MM.1S (cell line): ENCODE measurements around the gene POLR1B.

Experiments
- DNase-seq: peaks from one replicate; pipeline ENCODE4 v3.0.0-alpha.2; 2015
- H2AFZ ChIP-seq: fragments of 300-600 bp; sonication (generic); 2 replicates; pipeline ENCODE4 v1.6.0; 2016; ENCODE audit warnings: antibody characterized with exemption, low read length
- H3F3A ChIP-seq: fragments of 300-600 bp; sonication (generic); 2 replicates; pipeline ENCODE4 v1.6.1; 2016; ENCODE audit warnings: mild to moderate bottlenecking, antibody characterized with exemption, low read length, moderate library complexity, mixed read lengths; ENCODE audit not compliant: insufficient read depth
- H3K27ac ChIP-seq: fragments of 300-600 bp; sonication (generic); 2 replicates; pipeline ENCODE4 v1.5.1; 2016; ENCODE audit warnings: mild to moderate bottlenecking, low read length
- H3K27me3 ChIP-seq: fragments of 300-600 bp; sonication (generic); replicated peaks from 2 replicates; pipeline ENCODE4 v1.6.0; 2016; ENCODE audit warnings: low read length; ENCODE audit not compliant: insufficient read depth
- H3K36me3 ChIP-seq: fragments of 300-600 bp; sonication (generic); replicated peaks from 2 replicates; pipeline ENCODE4 v1.6.1; 2016; ENCODE audit warnings: mild to moderate bottlenecking, low read length, mixed read lengths; ENCODE audit not compliant: insufficient read depth
- H3K4me1 ChIP-seq: fragments of 300-600 bp; sonication (generic); 2 replicates; pipeline ENCODE4 v1.6.1; 2016; ENCODE audit warnings: low read length, mixed read lengths
- H3K4me2 ChIP-seq: fragments of 300-600 bp; sonication (generic); 2 replicates; pipeline ENCODE4 v1.6.0; 2016; ENCODE audit warnings: low read depth, low read length
- H3K4me3 ChIP-seq: fragments of 300-600 bp; sonication (generic); 2 replicates; pipeline ENCODE4 v1.5.1; 2016; ENCODE audit warnings: low read length, mixed read lengths
- H3K79me2 ChIP-seq: fragments of 300-600 bp; sonication (generic); 2 replicates; pipeline ENCODE4 v1.6.1; 2016; ENCODE audit warnings: mixed run types, low read length, mixed read lengths
- H3K9ac ChIP-seq: fragments of 300-600 bp; sonication (generic); 2 replicates; pipeline ENCODE4 v1.6.1; 2016; ENCODE audit warnings: low read length, mixed read lengths
- H3K9me2 ChIP-seq: fragments of 300-600 bp; sonication (generic); replicated peaks from 2 replicates; pipeline ENCODE4 v1.6.1; 2016; ENCODE audit warnings: mild to moderate bottlenecking, low read length, mixed read lengths; ENCODE audit not compliant: insufficient read depth
- H3K9me3 ChIP-seq: fragments of 300-600 bp; sonication (generic); replicated peaks from 2 replicates; pipeline ENCODE4 v1.6.1; 2016; ENCODE audit warnings: mild to moderate bottlenecking, low read length, mixed read lengths; ENCODE audit not compliant: insufficient read depth
- H4K20me1 ChIP-seq: fragments of 300-600 bp; sonication (generic); 2 replicates; pipeline ENCODE4 v1.6.1; 2016; ENCODE audit warnings: mild to moderate bottlenecking, low read length, moderate library complexity, mixed read lengths; ENCODE audit not compliant: insufficient read depth
- EZH2 ChIP-seq: fragments of 300-600 bp; sonication (generic); optimal IDR thresholded peaks from 2 replicates; pipeline ENCODE3; 2017; ENCODE audit warnings: low read depth, mild to moderate bottlenecking, antibody characterized with exemption, low read length, mixed read lengths
- EZH2phosphoT487 ChIP-seq: fragments of 300-600 bp; sonication (generic); IDR thresholded peaks from 2 replicates; pipeline ENCODE4 v1.6.1; 2018; ENCODE audit warnings: antibody characterized with exemption, low read length
- TF ChIP-seq, protein P1 (sequence below): fragments of 300-600 bp; sonication (generic); IDR thresholded peaks from 2 replicates; pipeline ENCODE4 v1.5.1; 2016; ENCODE audit warnings: antibody characterized with exemption, low read length, mixed read lengths

Gene POLR1B

DNA sequence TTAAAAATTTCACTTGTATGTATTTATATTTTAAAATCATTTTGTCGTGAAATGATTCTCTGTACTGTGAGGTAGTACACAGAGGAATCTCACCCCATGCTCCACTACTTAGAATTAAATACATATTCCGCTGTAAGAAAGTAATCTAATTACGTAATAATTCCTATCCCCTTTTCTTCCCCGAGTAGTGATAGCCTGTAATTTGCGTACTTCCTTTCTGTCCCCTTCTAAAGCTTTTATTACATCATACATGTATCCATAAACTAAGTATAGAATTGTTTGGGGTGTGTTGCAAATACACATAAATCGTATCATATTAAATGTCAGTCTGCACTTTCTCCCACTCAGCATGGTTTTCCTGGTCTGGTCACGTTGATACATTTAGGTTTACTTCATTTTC, 29.7 kb downstream of the POLR1B start:
- Histone ChIP-seq H3K4me1 (no peaks in the 10 kb centered on the region), H2AFZ (no peak overlapping the region), H3K9ac (no peak overlapping the region), H3K27me3 (no peaks in the 10 kb centered on the region), H3K4me3 (no peak overlapping the region), H3K9me2 (no peaks in the 10 kb centered on the region), H3K36me3 (peaks cover 22% of the 10 kb centered on the region), H3F3A (no peaks in the 10 kb centered on the region), H3K27ac (no peak overlapping the region), H3K9me3 (no peaks in the 10 kb centered on the region), H3K4me2 (no peak overlapping the region), H3K79me2 (0 out of 2 replicates have a peak, but pooled peaks cover 3% of the 10 kb centered on the region), H4K20me1 (no peaks in the 10 kb centered on the region)
- TF ChIP-seq EZH2phosphoT487 (no peak), EZH2 (no peak)
- TF ChIP-seq, protein P1, sequence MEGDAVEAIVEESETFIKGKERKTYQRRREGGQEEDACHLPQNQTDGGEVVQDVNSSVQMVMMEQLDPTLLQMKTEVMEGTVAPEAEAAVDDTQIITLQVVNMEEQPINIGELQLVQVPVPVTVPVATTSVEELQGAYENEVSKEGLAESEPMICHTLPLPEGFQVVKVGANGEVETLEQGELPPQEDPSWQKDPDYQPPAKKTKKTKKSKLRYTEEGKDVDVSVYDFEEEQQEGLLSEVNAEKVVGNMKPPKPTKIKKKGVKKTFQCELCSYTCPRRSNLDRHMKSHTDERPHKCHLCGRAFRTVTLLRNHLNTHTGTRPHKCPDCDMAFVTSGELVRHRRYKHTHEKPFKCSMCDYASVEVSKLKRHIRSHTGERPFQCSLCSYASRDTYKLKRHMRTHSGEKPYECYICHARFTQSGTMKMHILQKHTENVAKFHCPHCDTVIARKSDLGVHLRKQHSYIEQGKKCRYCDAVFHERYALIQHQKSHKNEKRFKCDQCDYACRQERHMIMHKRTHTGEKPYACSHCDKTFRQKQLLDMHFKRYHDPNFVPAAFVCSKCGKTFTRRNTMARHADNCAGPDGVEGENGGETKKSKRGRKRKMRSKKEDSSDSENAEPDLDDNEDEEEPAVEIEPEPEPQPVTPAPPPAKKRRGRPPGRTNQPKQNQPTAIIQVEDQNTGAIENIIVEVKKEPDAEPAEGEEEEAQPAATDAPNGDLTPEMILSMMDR: no peak
- no peak for DNase-seq

DNA sequence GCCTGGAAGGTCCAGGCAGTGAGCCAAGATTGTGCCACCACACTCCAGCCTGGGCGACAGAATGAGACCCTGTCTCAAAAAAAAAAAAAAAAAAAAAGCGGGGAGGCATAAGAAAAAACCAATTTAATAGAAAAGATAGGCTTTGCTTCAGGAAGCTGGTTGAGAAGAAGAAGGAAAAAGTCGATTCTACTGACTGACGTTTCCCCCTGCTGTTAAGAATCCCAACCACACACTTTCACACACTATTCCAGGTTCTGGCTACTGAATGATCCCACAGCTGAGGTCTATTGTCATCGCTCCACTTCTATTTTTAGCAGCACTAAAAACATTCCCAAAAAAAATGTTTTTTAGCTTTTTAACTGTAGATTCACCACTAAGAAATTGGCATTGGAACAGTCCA, 35.5 kb downstream of the POLR1B start:
- peaks cover 7% of the 10 kb centered on the region; the same call in 1 of the 2 replicates for H3K36me3 ChIP-seq
- no peak for DNase-seq
- H3K27ac ChIP-seq: no peak overlapping the region
- H2AFZ ChIP-seq: no peak overlapping the region
- TF ChIP-seq, protein P1: no peak
- TF ChIP-seq EZH2phosphoT487 (no peak), EZH2 (no peak)
- H3K4me3 ChIP-seq: no peak overlapping the region
- H3K4me1 ChIP-seq: peaks cover 10% of the 10 kb centered on the region
- H3K9ac ChIP-seq: no peak overlapping the region
- no peaks in the 10 kb centered on the region for H3K9me2 ChIP-seq
- no peak overlapping the region for H3K4me2 ChIP-seq
- H3K79me2 ChIP-seq: 0 out of 2 replicates have a peak, but pooled peaks cover 7% of the 10 kb centered on the region
- H3F3A ChIP-seq: peaks cover 4% of the 10 kb centered on the region; the same call in 1 of the 2 replicates
- H3K27me3 ChIP-seq: no peaks in the 10 kb centered on the region
- H4K20me1 ChIP-seq: no peaks in the 10 kb centered on the region
- no peaks in the 10 kb centered on the region for H3K9me3 ChIP-seq

DNA sequence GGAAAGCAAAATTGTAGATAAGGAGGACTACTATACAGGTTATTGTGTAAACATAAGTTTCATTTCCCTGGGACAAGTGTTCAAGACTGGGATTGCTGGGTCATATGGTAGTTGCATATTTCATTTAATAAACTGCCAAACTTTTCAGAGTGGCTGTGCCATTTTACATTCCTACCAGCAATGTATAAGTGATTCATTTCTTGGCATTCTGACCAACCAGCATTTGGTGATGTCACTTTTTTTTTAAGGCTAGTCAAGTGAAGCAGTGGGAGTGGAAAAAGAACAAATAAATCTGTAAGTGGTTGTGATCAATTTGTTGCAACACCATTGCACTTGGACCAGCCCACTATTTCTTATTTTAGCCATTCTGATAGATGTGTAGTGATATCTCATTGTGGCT, 37.0 kb downstream of the POLR1B start:
- Histone ChIP-seq H3K9me3 (no peaks in the 10 kb centered on the region), H3K9me2 (no peaks in the 10 kb centered on the region), H3K36me3 (no peaks in the 10 kb centered on the region), H3K4me1 (peaks cover 15% of the 10 kb centered on the region), H3K4me3 (no peak overlapping the region), H4K20me1 (no peaks in the 10 kb centered on the region), H3K27ac (no peak overlapping the region), H3F3A (peaks cover 18% of the 10 kb centered on the region), H3K4me2 (no peak overlapping the region), H3K79me2 (0 out of 2 replicates have a peak, but pooled peaks cover 13% of the 10 kb centered on the region), H2AFZ (no peak overlapping the region), H3K9ac (no peak overlapping the region), H3K27me3 (no peaks in the 10 kb centered on the region)
- TF ChIP-seq EZH2phosphoT487: no peak
- TF ChIP-seq, protein P1: no peak
- TF ChIP-seq EZH2: no peak
- no peak for DNase-seq
